HG02763 (cell line): Measurements from ENCODE around the gene LGI2.
"Not testable (repeated sequence)": the region's sequence is repeated elsewhere in the genome, so short reads cannot be mapped to it uniquely, and the experiment has no call there.

Source experiments
- ATAC-seq: cut with Tn5 transposase; IDR thresholded peaks from one replicate; pipeline ENCODE4 v1.9.1; 2021; ENCODE audit warnings: mild to moderate bottlenecking, moderate library complexity; ENCODE audit not compliant: unreplicated experiment

Gene LGI2

DNA sequence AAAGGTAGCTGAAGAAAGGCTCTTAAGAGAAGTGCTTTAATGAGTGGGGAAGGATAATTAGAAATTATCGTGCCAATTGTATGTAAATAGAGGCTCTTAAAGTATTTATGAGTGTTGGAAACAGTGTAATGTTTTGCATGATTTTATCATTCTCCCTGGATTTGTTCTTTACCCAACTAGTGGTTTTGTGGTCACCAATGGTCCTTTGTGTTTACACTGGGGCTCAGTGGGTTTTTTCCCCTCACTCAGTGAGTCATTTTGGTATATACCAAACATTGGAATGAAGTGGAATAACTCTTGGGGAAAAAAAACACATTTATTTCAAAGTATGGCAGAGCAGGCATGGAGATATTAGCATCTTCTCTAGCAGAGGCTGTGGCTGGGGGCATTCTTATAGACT, 20.8 kb upstream of the LGI2 start:
- no peak for ATAC-seq

- ATAC-seq = no peak
Measured at GRCh38 chr4:25050370-25051078, 19.8 kb upstream of the LGI2 start.

DNA sequence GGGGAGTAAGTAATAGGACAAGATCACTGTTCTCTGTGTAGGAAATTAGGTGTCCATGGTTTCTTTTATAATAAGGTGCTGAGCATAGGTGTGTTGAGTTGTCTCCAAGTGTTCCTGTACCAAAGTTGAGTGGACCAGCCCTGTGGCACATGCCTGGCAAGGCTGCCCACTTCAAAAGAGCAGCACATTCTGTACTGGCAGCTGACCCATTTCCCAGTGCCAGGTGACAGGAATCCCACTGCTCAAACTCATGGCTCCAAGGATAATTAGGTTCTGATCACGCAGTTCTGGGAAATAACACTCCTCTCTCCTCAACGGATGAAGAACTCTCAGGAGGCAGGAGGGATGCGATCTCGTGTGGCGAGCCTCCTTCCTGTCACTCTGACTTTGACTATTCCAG, 12.8 kb upstream of the LGI2 start:
- no peak for ATAC-seq

DNA sequence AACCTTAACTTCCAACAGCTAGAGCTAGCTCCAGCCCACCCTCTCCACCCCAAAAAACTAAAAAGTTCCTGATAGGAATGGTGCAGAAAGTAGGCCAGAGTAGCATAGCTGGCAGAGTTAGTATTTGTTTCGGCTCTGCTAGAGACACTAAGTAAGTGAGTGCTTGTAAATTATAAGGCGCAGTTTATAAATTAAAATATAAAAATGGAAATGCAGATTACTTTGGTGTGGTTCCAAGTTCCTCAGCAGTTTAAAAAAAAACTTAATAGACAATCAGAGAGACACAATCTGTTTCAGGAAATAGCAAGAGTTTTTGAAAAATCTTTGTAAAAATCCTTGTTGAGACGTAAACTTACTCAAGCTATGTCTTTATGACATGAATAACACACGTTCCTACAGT, 2.8 kb upstream of the LGI2 start:
- ATAC-seq = no peak

- ATAC-seq = no peak
Measured at GRCh38 chr4:25032126-25032525, 1.4 kb upstream of the LGI2 start.

DNA sequence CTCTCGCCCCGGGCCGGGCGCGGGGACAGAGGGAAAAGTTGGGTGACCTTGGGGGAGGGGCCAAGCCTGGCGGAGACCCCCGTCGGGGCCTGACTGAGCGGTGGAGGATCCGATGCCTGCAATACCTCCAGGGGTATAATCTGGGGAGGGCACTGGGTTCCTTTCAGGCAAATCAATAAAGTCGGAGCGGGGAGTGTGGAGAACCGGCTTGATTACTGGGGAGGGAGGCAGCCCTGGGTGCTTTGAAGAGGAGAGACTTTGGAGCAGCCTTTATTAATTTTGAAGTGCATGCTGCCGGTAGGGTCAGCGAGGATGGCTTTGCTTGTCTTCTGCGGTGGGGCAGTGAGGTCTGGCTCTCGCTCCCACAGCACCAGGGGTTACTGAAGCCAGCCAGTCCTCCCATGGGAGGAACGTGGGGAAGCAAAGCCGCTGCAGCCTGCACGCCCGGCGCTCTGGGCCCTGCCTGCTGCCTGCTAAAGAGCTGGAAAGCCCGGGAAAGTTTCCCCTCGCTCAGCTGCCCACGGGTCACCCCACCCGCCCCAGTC, 403 bp upstream of the LGI2 start:
- no peak for ATAC-seq

DNA sequence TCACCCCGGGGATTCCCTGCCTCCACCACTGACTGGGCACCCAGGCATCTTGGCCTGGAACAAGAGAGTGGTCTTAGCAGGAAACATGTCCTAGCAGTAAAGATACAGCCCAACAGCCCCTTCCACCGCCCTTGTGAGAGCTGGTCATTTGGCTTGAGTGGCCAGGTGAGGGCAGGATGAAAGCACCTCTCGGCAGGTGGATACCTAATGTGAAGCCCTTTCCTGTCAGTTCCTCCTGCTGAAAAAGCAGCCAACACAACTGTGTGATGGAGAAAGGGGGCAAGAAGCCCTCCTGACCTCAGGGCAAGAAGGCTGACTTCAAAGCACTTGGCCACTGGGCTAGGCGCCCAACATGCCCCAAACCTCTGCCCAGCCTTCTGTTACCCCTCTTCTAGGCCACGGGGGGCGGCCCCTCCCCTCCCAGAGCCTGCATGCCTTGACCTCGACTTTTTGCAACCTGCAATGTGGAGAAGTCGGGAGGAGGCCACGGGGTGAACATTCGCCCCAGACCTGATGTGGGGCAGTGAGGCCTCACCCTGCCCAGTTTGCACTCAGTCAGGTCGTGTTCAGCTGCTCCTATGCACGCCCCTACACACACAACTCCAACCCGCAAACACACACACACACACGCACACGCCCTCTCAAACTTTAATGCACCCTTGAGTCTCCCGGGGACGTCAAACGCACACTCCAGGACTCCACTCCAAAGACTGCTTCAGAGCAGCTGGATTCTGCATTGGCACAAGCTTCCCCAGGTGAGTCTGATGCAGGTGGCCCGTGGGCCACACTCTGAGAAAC, 1.1 kb downstream of the LGI2 start:
- no peak for ATAC-seq

- ATAC-seq = no peak
Measured at GRCh38 chr4:25028851-25029250, 1.9 kb downstream of the LGI2 start.

GRCh38 chr4:25022766-25023165, 8.0 kb downstream of the LGI2 start:
- no peak for ATAC-seq

DNA sequence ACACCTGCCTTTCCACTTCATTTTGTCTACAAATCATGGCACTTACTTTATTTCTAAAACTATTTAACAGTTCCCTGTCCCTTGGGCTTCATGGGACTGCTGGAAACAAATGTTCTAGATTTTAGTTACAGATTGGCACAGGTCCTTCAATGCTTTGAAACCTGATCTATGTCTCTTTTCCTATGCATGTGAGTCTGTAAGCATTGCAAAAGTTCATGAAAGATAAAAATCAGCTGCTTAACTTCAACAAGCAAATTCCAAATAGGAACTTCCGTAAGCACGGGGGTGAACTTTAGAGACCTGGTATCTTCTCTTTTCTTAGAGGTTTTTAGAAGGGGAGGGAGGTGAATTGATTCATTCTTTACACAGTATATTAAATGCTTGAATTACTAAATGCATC, 9.5 kb downstream of the LGI2 start:
- ATAC-seq = no peak

DNA sequence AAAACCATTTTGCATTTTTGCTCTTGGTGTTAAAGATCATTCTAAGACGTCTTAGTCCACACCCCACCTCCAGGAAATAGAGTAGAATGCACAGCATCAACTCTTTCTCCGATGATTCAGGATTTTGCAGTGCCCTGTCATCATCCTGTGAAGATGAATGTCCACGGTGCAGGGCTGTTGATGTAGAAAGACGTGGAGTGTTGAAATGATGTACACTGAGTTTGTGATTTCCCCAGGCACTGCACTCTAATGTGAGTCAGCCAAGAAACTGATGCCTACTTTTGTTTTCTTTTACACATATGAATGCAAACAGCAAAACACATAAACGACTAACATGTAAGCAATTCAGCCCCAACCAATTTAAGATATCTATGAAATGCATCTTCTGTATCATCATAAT, 10.5 kb downstream of the LGI2 start:
- no peak for ATAC-seq

DNA sequence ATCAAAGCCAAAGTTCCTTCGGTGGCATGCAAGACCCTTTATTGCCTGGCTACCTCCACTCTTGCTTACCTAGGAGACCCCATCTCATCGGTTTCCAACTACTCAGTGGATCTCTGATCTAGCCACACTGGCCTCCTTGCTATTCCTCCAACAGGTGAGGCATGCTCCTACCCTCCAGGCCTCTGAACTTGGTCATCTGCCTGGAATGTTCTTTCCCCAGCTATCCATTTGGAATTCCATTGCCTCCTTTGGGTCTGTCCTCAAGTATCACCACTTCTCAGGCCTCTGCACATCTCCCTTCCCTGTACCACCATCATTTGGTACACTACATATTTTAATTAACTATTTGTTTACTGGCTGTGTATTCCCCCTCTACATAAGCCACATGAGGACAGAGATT, 11.2 kb downstream of the LGI2 start:
- no peak for ATAC-seq

DNA sequence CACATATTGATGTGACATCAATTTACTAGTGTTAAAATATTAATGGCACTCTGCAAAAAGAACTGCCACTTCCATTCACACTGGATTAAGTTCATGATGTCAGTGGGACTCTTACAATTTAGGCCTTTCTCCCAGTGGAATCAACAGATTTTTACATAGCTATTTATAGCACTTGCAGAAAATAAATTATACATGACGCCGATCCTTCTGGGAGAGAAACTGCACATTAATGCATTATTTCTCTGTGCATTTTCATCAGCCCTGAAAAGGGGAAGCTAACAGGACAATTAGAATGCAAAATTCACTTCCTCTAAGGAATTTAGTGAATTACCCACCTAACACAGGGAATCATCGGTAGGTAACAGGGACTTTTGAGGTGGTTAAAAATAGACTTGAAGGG, 15.7 kb downstream of the LGI2 start:
- no peak for ATAC-seq

GRCh38 chr4:25014662-25014983, 16.1 kb downstream of the LGI2 start:
- not testable (repeated sequence) for ATAC-seq

DNA sequence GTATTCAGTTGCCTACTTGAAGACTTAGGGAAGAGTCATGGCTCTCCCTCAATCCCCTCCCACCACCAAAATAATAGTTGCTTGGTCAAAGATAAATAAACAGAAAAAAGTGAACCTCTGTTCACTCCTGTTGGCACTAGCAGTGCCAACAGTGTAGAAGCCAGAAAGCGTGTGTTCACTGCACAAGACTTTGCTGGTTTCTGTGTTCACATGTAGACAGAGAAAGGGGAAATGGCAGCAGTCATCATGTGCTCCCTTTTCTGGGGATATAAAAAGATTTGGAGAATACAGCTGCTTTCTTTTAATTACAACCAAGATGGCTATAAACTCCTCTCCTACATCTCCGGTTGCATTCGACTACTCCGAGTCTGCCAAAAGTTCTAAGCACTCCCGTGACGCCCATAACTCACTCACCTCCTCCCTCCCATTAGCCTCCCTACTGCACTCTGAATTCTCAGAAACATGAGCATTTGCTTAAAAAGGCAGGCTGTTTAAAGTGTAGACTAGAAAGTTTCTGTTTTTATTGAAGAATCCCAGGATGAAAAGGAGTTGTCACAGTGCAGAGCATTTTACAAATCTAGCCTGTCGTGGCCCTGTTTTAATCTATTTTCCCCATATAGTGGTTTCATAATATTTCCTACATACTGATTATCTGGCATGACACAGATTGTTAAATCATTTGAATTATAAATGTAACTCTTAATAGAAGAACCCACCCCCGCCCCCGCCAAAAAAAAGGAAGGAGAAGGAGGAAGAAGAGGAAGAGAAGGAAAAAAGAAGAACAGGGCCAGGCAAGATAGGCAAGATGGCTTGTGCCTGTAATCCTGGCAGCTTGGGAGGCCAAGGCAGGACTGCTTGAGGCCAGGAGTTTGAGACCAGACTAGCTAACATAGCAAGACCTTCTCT, 16.7 kb downstream of the LGI2 start:
- ATAC-seq = no peak

DNA sequence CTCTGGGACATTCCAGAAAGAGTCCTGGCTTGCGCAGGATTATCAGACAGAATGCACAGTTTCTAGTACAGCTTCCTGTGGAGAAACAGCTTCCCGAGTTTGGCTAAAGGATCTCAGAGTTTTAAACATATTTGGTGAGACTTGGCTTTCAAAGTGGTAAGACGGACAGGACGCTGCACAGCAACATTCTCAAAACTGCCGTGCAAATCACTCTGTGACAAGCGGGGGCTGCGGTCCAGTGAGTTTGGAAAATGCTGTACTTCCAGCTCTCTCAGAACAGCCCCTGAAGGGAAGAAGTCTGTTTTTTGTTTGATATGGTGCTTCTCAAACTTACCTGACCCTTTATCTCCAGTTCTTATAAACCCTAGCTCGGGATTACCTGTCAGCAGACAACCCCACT, 18.1 kb downstream of the LGI2 start:
- ATAC-seq = no peak

- no peak for ATAC-seq
Measured at GRCh38 chr4:25011135-25011866, 19.4 kb downstream of the LGI2 start.

GRCh38 chr4:25007598-25007997, 23.1 kb downstream of the LGI2 start:
- ATAC-seq = no peak

DNA sequence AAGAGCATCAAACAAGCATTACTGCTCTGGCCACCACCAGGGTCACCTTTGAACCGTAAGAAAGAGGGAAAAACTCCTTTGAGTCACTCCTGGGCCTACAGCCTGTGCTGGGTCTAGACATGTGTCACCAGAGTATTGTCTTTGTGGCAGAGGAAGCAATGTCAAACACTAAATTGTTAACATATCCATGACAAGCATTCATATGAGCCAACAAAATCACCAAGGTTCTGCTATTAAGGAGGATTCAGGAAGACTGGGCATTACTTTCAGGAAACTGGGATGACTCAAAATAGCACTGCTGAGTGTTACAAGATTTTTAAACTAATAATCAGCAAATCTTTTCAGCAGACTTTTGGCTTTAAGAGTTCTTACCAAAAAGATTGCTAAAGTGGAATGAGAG, 28.1 kb downstream of the LGI2 start:
- no peak for ATAC-seq

DNA sequence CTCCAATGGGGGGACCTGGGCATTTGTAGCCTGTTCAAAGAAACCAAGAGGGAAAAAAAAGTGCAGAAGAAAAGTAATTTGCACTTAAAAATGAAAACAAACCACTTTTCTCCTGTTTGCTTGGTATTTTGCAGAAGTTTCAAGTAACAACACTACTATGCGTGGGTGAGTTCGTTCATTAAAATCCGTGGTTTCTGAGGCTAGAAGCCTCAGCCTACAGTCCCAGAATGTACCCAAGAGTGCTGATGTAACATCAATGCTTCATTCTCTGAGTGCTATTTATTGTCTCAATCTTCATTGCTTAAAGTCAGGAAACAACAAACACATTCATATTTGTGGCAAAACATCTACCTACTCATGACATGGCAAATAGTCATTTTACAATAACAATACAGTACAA, 29.2 kb downstream of the LGI2 start:
- no peak for ATAC-seq

DNA sequence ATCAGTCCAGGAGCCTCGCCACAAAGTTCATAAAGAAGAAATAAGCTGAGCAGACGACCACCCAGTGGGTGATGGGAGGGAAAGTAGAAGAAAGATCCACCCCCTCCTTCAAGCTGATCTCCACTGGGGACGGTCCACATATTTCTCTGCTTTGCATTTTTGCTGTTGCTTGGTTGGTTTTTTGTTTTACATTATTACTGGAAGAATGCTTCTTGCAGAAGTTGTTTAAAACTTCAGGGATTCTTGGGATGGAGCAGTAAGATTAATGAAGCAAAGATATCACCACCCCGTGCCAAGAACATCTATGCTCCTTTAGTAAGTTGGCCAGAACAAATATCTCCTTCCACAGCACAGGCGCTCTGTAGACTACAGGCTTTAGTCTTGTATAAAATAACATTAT, 30.1 kb downstream of the LGI2 start:
- no peak for ATAC-seq
